ENCODE measurements around the gene ARF1.

GRCh38 chr1:228046421-228047182, 35.9 kb upstream of the ARF1 start:
- TF ChIP-seq, protein P1, sequence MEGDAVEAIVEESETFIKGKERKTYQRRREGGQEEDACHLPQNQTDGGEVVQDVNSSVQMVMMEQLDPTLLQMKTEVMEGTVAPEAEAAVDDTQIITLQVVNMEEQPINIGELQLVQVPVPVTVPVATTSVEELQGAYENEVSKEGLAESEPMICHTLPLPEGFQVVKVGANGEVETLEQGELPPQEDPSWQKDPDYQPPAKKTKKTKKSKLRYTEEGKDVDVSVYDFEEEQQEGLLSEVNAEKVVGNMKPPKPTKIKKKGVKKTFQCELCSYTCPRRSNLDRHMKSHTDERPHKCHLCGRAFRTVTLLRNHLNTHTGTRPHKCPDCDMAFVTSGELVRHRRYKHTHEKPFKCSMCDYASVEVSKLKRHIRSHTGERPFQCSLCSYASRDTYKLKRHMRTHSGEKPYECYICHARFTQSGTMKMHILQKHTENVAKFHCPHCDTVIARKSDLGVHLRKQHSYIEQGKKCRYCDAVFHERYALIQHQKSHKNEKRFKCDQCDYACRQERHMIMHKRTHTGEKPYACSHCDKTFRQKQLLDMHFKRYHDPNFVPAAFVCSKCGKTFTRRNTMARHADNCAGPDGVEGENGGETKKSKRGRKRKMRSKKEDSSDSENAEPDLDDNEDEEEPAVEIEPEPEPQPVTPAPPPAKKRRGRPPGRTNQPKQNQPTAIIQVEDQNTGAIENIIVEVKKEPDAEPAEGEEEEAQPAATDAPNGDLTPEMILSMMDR (IDR thresholded peaks at IDR 0.05; ENCODE audit: poor library complexity), result no peak
- no peak for TF ChIP-seq EZH2 (IDR thresholded peaks at IDR 0.05; ENCODE audit: borderline replicate concordance)
